ENCODE measurements around the gene CACTIN. TPM values are rescaled to one million over a fixed set of nuclear protein-coding genes. Genes with fewer than 3 reads are reported as not detected.

CACTIN gene
- total RNA-seq, 2 donors from 2014 or later: 16.9 to 20.0 TPM

DNA sequence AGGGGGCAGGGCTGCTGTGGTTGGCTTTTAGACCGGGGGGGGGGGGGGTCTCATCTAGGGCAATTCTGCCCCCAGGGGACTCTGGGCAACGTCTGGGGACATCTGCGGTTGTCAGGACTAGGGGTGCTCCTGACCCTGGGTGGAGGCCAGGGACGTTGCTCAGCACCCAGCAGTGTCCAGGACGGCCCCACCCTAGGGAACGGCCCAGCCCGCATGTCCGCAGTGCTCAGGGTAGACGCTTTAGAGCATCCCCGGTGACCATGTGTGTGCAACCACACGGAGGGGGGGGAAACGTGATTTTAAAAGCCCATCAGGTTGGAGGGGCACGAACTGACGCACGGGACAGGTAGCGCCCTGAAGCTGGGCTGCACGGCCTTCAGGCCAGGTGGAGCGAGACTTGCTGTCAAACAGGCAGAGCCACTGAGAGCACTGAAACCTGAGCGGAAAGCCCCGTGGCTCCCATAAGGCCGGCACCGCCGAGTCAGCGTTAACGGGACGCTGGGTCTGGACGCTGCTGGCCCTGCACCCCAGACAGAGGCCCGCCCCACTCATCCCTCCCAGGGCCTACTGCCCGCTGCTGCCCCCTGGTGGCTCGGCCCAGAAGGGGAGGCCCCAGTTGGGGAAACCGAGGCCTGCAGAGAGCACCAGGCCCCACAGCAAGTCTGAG is 8.3 kb downstream of the CACTIN start:
- intact Hi-C loops (cut with DNase I, micrococcal nuclease): loop anchor here in 1 of 2 donors (5.0 kb wide), 1 partner anchor 71 kb away; no protein-coding TSS in a partner anchor
- DNase-seq: peak; percentile 58 to 72
- peak; percentile 75 for ATAC-seq

GRCh38 chr19:3617463-3617862 is 9.1 kb downstream of the CACTIN start:
- intact Hi-C loops (cut with DNase I, micrococcal nuclease): loop anchor here in 1 of 2 donors (5.0 kb wide), 1 partner anchor 70 kb away; no protein-coding TSS in a partner anchor
- ATAC-seq (peak; percentile 56), DNase-seq (no peak)

DNA sequence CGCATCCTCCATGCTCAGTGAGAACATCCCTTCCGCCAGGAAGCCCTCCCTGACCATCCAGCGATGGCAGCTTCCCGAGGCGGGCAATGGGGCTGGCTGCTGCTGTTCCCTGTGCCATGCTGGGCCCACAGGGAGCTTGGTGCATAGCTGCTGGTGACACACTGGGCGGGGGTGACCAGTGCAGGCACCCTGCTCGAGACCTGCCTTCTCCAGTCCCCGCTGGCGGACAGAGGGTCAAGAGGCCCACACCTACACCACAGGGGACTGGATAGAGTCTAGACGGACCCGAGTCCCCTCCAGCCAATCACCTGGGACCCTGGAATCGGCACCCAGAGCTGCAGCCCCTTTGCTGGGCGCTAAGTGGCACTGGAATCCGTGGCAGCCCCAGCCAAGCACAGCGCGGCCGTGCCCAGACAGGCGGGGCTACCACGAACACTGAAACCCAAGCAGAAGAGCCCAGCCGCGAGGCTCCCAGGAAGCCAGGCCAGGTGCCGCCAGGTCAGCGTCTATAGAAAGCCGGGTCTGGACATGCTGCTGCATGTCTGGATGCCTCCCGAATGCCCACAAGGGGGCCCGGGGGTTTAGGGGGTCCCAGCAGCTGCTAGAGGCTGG is 11.0 kb downstream of the CACTIN start:
- intact Hi-C loops (cut with DNase I, micrococcal nuclease): loop anchor here in 1 of 2 donors (5.0 kb wide), 1 partner anchor 68 kb away; no protein-coding TSS in a partner anchor
- no peak for DNase-seq
- ATAC-seq: no peak

GRCh38 chr19:3614858-3615505 is 11.6 kb downstream of the CACTIN start:
- ATAC-seq (no peak), DNase-seq (no peak)
- intact Hi-C loops (cut with DNase I, micrococcal nuclease): loop anchor here in 1 of 2 donors (5.0 kb wide), 1 partner anchor 68 kb away; no protein-coding TSS in a partner anchor

- intact Hi-C loops (cut with DNase I, micrococcal nuclease): no loop called here
- no peak for DNase-seq
- no peak for ATAC-seq
Observed at GRCh38 chr19:3613818-3614661, 12.6 kb downstream of the CACTIN start.

DNA sequence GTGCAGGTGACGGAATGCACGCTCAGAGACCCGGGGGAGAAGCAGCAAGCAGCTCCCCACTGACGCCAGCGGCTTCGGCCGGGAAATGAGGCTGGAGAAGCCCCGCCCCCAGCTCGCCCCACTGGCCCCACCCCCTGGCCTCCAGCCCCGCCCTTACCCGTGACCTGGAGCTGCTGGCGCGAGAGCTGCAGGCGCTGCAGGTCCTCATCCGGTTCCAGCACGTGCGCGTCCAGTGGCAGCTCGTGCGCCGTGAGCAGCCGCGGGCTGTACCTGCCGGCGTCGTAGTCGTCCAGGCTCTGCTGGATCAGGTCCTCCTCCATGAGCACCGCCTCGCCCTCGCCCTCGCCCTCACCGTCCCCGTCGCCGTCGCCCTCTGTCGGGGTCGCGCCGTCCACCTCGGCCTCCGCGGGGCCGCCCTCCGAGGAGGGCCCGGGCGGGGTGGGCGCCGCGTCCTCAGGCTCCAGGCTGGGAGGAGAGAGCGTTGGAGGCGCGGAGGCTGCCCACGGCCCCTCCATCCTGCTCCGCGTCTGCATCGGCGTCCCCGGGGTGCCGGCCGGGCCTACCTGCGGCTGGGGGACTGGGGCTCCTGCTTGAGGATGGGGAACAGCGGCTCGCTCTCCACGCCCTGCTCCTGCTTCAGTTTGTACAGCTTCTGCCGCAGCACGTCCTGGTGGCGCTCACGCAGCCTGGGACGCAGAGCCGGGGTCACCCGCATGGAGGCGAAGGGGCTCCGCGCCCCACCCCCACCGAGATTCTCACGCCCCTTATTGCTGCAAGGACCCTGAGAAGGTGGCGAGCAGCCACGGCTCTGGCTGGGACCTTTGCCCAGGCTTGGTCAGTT is 13.5 kb downstream of the CACTIN start:
- intact Hi-C loops (cut with DNase I, micrococcal nuclease): no loop called here
- ATAC-seq: no peak

GRCh38 chr19:3612330-3612729 is 14.3 kb downstream of the CACTIN start:
- intact Hi-C loops (cut with DNase I, micrococcal nuclease): no loop called here
- no peak for ATAC-seq

More for the DNA sequence above, 13.5 kb downstream of the CACTIN start:
- no peak for DNase-seq

GRCh38 chr19:3611841-3612240 is 14.7 kb downstream of the CACTIN start:
- DNase-seq (no peak), ATAC-seq (no peak)
- intact Hi-C loops (cut with DNase I, micrococcal nuclease): no loop called here

More at GRCh38 chr19:3612330-3612729, 14.3 kb downstream of the CACTIN start:
- no peak for DNase-seq

GRCh38 chr19:3610745-3611717 is 15.6 kb downstream of the CACTIN start:
- ATAC-seq: no peak
- intact Hi-C loops (cut with DNase I, micrococcal nuclease): no loop called here
- DNase-seq: no peak

- ATAC-seq (no peak), DNase-seq (no peak)
- intact Hi-C loops (cut with DNase I, micrococcal nuclease): no loop called here
Observed at GRCh38 chr19:3609779-3610719, 16.5 kb downstream of the CACTIN start.

- intact Hi-C loops (cut with DNase I, micrococcal nuclease): no loop called here
- ATAC-seq (no peak), DNase-seq (no peak)
Observed at GRCh38 chr19:3608750-3609322, 17.8 kb downstream of the CACTIN start.

DNA sequence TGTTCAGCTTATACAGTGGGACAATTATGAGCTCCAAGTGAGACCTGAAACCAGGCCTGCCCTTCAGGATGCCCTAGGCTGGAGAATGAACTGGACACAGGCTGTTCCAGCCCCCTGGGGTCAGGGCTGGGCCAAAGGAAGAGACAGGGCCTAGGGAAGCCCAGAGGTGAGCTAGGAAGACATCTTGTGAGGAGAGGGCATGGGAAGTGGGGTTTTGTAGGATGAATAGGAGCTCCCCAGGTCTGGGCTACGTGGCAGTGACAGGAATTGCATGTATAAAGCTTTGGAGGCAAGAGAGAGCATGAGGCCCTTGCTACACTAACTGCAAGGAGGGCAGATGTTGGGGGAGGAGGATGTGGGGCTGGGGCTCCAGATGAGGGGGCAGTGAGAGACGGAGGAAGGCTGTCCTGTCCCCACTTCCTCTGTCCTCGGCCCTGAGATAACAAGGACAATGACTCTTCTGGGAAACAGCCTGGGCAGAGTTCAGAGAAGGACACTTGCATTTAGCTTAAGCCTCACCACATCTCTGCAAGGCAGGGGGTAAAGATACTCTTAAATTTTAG is 18.4 kb downstream of the CACTIN start:
- no peak for ATAC-seq
- intact Hi-C loops (cut with DNase I, micrococcal nuclease): no loop called here
- DNase-seq: no peak

DNA sequence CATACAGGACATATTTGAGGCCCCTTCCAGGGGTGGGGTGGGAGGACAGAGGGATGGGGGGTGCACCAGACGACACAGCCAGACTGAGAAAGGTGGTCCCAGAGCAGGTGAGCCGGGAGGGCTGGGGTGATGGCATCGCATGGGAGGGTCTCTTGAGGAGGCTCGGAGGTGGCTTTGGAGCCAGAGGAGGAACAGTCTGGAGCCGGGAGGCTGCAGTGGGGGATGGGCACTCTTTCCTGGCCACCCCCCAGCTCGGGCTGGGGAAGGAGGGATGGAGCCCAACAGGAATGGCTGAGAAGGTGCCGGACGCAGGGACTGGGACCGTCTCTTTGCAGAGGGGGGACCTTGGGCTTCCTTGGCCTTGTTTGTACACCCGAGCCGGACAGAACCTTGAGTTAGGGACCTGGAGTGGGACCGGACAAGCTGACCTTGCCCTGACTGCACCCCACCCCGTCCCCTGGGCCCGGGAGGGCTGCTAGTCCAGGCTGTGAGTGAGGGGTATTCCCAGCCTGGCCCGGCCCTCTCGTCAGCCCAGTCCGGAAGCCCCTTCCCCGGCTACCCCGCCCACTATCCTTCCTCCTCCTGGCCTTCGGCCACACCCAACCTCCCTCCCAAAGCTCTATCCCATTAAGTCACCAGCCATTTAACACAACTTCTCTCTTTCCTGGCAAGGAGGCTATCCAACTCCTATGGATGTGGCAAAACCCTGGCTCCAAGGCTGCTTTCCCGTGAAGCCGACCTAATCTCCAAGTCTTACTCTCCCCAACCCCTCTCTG is 19.1 kb downstream of the CACTIN start:
- peak; percentile 10 for ATAC-seq
- intact Hi-C loops (cut with DNase I, micrococcal nuclease): no loop called here
- DNase-seq: no peak

- DNase-seq (peak; percentile 59 to 75), ATAC-seq (peak; percentile 48)
- intact Hi-C loops (cut with DNase I, micrococcal nuclease): no loop called here
Observed at GRCh38 chr19:3606690-3607289, 19.8 kb downstream of the CACTIN start, which contains the start of gene TBXA2R. TBXA2R (minus strand) TSS chr19:3606875; CDS start chr19:3600634, 6,241 bp downstream.

All from left colon (tissue), 2 donors.